Stimulated activated CD8-positive, alpha-beta memory T cell treated with anti-CD3 and anti-CD28 coated beads, Interleukin-7, amount 100 ng/mL, for 1 hour (primary cell): ENCODE data around the gene NINJ2.
A peak's percentile ranks its signal among the peaks of the same experiment; 100 is the strongest.

Experiments used
- DNase-seq, 2 donors: peaks; one replicate each; pipeline ENCODE4 v3.0.0-alpha.2; 2020; ENCODE audit warnings: low read depth in 2 of 2

The NINJ2 gene

GRCh38 chr12:570435-570920 is 92.8 kb downstream of the NINJ2 start:
- no peak for DNase-seq

GRCh38 chr12:569803-570434 is 93.3 kb downstream of the NINJ2 start:
- peak; percentile 73 to 79 for DNase-seq

- DNase-seq, result no peak
Observed at GRCh38 chr12:569091-569676, 94.1 kb downstream of the NINJ2 start.

- DNase-seq, result no peak
Observed at GRCh38 chr12:568486-568885, 94.8 kb downstream of the NINJ2 start.

- no peak for DNase-seq
Observed at GRCh38 chr12:565589-566105, 97.6 kb downstream of the NINJ2 start.

- DNase-seq, result no peak
Observed at GRCh38 chr12:565161-565560, 98.1 kb downstream of the NINJ2 start.

- DNase-seq, result no peak
Observed at GRCh38 chr12:563787-564298, 99.4 kb downstream of the NINJ2 start.

- peak in 1 of 2 donors; percentile 21 for DNase-seq
Observed at GRCh38 chr12:563250-563781, 99.9 kb downstream of the NINJ2 start.

GRCh38 chr12:562634-563033 is 100.6 kb downstream of the NINJ2 start:
- no peak for DNase-seq

- DNase-seq, result no peak
Observed at GRCh38 chr12:561908-562593, 101.2 kb downstream of the NINJ2 start.

GRCh38 chr12:561391-561705 is 101.9 kb downstream of the NINJ2 start:
- no peak for DNase-seq

GRCh38 chr12:560691-561390 is 102.4 kb downstream of the NINJ2 start:
- DNase-seq, result no peak

- DNase-seq, result no peak
Observed at GRCh38 chr12:559906-560455, 103.3 kb downstream of the NINJ2 start.

GRCh38 chr12:559208-559905 is 103.9 kb downstream of the NINJ2 start:
- no peak for DNase-seq

- DNase-seq, result no peak
Observed at GRCh38 chr12:558580-558979, 104.7 kb downstream of the NINJ2 start.

GRCh38 chr12:556498-556897 is 106.7 kb downstream of the NINJ2 start:
- no peak for DNase-seq

GRCh38 chr12:554001-554285 is 109.3 kb downstream of the NINJ2 start:
- DNase-seq, result no peak

- no peak for DNase-seq
Observed at GRCh38 chr12:553216-554000, 109.8 kb downstream of the NINJ2 start.

- DNase-seq, result no peak
Observed at GRCh38 chr12:552466-552865, 110.8 kb downstream of the NINJ2 start.

GRCh38 chr12:550473-551260 is 112.6 kb downstream of the NINJ2 start:
- DNase-seq, result no peak
